A549 (cell line): ENCODE data around the gene CDHR2.
"Not testable (repeated sequence)": the region's sequence is repeated elsewhere in the genome, so short reads cannot be mapped to it uniquely, and the experiment has no call there.

Experiments
- MAZ ChIP-seq: fragments of 150-350 bp; IDR thresholded peaks from 2 replicates; pipeline ENCODE4 v1.6.1; 2014; ENCODE audit warnings: antibody characterized with exemption, low read depth, low read length, borderline replicate concordance
- MYC ChIP-seq: IDR thresholded peaks from 2 replicates; pipeline ENCODE4 v1.6.1; 2012; ENCODE audit warnings: mild to moderate bottlenecking, inconsistent platforms, low read length, improper control_type of control experiment, borderline replicate concordance
- PBX3 ChIP-seq: IDR thresholded peaks from 2 replicates; pipeline ENCODE4 v1.6.1; 2012
- POLR2A ChIP-seq: IDR thresholded peaks from 2 replicates; pipeline ENCODE4 v1.6.1; 2012; ENCODE audit warnings: mild to moderate bottlenecking, low read length

GRCh38 chr5:176599749-176600430 lies 50.7 kb downstream of the CDHR2 start:
- TF ChIP-seq MYC, POLR2A, PBX3, MAZ: not testable (repeated sequence)
